ENCODE results near the gene CHTOP. TPM values are rescaled to one million over a fixed set of nuclear protein-coding genes. Genes with fewer than 3 reads are reported as not detected.

The CHTOP gene
- total and polyA plus RNA-seq, 2 of the 13 experiments (the other 11 are each of a cell fraction or from before 2014, with no cell fraction given): 38.0 to 51.9 TPM

GRCh38 chr1:153633754-153634665 is at the start of gene CHTOP (continued):
- peak; percentile 99 for TF ChIP-seq AGO2 (optimal IDR thresholded peaks at IDR 0.05; ENCODE audit: low read depth, low read length)
- TF ChIP-seq, protein P1, sequence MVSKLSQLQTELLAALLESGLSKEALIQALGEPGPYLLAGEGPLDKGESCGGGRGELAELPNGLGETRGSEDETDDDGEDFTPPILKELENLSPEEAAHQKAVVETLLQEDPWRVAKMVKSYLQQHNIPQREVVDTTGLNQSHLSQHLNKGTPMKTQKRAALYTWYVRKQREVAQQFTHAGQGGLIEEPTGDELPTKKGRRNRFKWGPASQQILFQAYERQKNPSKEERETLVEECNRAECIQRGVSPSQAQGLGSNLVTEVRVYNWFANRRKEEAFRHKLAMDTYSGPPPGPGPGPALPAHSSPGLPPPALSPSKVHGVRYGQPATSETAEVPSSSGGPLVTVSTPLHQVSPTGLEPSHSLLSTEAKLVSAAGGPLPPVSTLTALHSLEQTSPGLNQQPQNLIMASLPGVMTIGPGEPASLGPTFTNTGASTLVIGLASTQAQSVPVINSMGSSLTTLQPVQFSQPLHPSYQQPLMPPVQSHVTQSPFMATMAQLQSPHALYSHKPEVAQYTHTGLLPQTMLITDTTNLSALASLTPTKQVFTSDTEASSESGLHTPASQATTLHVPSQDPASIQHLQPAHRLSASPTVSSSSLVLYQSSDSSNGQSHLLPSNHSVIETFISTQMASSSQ (IDR thresholded peaks at IDR 0.05; ENCODE audit: low read depth): no peak
- TF ChIP-seq, protein P1 (CRISPR knock-in tag; IDR thresholded peaks at IDR 0.05; ENCODE audit: borderline replicate concordance): peak; percentile 71; the same call in 1 of the 2 replicates
- peak; percentile 69 for TF ChIP-seq NR2C2 (CRISPR knock-in tag; IDR thresholded peaks at IDR 0.05; ENCODE audit: borderline replicate concordance)
- no peak for TF ChIP-seq ZNF674 (CRISPR knock-in tag; IDR thresholded peaks at IDR 0.05; ENCODE audit: low read depth)
- peak; percentile 86 for TF ChIP-seq ZFY (CRISPR knock-in tag; IDR thresholded peaks at IDR 0.05)
- no peak for TF ChIP-seq NR2F1 (CRISPR knock-in tag; IDR thresholded peaks at IDR 0.05)
- peak; percentile 46; the same call in 1 of the 2 replicates for TF ChIP-seq ZNF275 (CRISPR knock-in tag; IDR thresholded peaks at IDR 0.05; ENCODE audit: borderline replicate concordance)
- TF ChIP-seq ZSCAN29 (CRISPR knock-in tag; conservative IDR thresholded peaks at IDR 0.05): no peak
- no peak for TF ChIP-seq TERF1 (CRISPR knock-in tag; IDR thresholded peaks at IDR 0.05)
- TF ChIP-seq HIVEP1 (CRISPR knock-in tag; IDR thresholded peaks at IDR 0.05): peak; percentile 75
- TF ChIP-seq ZNF12 (CRISPR knock-in tag; IDR thresholded peaks at IDR 0.05): no peak
- TF ChIP-seq ZBTB34 (CRISPR knock-in tag; IDR thresholded peaks at IDR 0.05): peak; percentile 32; the same call in 1 of the 2 replicates
- TF ChIP-seq NCOR1 (IDR thresholded peaks at IDR 0.05; ENCODE audit: borderline replicate concordance, low read length): peak; percentile 65
- TF ChIP-seq BRD4 (CRISPR knock-in tag; IDR thresholded peaks at IDR 0.05): peak; percentile 78; the same call in 1 of the 2 replicates
- TF ChIP-seq ATRX (CRISPR knock-in tag; IDR thresholded peaks at IDR 0.05; ENCODE audit: borderline replicate concordance): no peak
- peak; percentile 84 for TF ChIP-seq ZNF639 (CRISPR knock-in tag; conservative IDR thresholded peaks at IDR 0.05)
- peak; percentile 77 for TF ChIP-seq ATF7 (IDR thresholded peaks at IDR 0.05)
- peak; percentile 88 for TF ChIP-seq ATF7 (CRISPR knock-in tag; IDR thresholded peaks at IDR 0.05)

Measured in HepG2 (cell line).